NCI-H345 treated with DMSO at 0.1 percent for 48 hours (cell line): ENCODE measurements around the gene FAM171A2.

Experiments used
- DNase-seq: peaks from one replicate; lab custom pipeline; 2025; ENCODE audit not compliant: unreplicated experiment; lab: John Stamatoyannopoulos, UW

Gene FAM171A2

GRCh38 chr17:44309472-44309871 lies 54.2 kb downstream of the FAM171A2 start:
- DNase-seq = no peak

GRCh38 chr17:44308865-44309264 lies 54.8 kb downstream of the FAM171A2 start:
- no peak for DNase-seq

GRCh38 chr17:44308320-44308818 lies 55.3 kb downstream of the FAM171A2 start, which contains the start of gene RUNDC3A:
RUNDC3A (plus strand) TSS chr17:44308601; CDS start chr17:44308833, 232 bp downstream.
- peak; percentile 77 for DNase-seq

- peak; percentile 24 for DNase-seq
Measured at GRCh38 chr17:44307387-44308186, 56.1 kb downstream of the FAM171A2 start.

GRCh38 chr17:44304651-44305050 lies 59.0 kb downstream of the FAM171A2 start:
- no peak for DNase-seq
